Smooth muscle cell (in vitro differentiated cells): ENCODE results near the gene WNT10A. TPM values are rescaled to one million over a fixed set of nuclear protein-coding genes. Genes with fewer than 3 reads are reported as not detected.

Experiments
- polyA plus RNA-seq: library from polyadenylated mRNA; unstranded; fragments of >200 nt; fragmentation: Nextera tagmentation; extraction: Ambion mirVana; gene quantifications from 2 replicates; pipeline ENCODE4 v1.2.1, GENCODE V29; 2016
- small RNA-seq: library from RNA; depleted of rRNA; stranded (forward); fragments of <200 nt; gene quantifications from one replicate; pipeline ENCODE3, GENCODE V24; 2014
- total RNA-seq: library from RNA; depleted of rRNA; stranded (reverse); fragments of >200 nt; gene quantifications from 2 replicates; pipeline ENCODE4 v1.2.3, GENCODE V29; 2014

The WNT10A gene
- total and polyA plus RNA-seq, 2 experiments from 2014 or later: 2.3 to 3.6 TPM

Small RNAs within 50 kb of the gene (small RNA-seq; reads per million reads assigned to genes)
- gene RNU6-642P: not detected

Other genes with a start within 250 kb of the WNT10A start
- 3.9 and 5.8 TPM in 2 replicates for gene ZNF142, start 221.2 kb upstream of the WNT10A start, total RNA-seq
- 6.9 and 7.3 TPM in 2 replicates for gene ZNF142, start 221.2 kb upstream of the WNT10A start, polyA plus RNA-seq
- 23.8 and 44.3 TPM in 2 replicates for gene BCS1L, start 221.2 kb upstream of the WNT10A start, total RNA-seq
- 39.5 and 41.1 TPM in 2 replicates for gene BCS1L, start 221.2 kb upstream of the WNT10A start, polyA plus RNA-seq
- gene RNF25, start 208.8 kb upstream of the WNT10A start, total RNA-seq: 43.1 and 44.3 TPM in 2 replicates
- 33.5 and 36.1 TPM in 2 replicates for gene RNF25, start 208.8 kb upstream of the WNT10A start, polyA plus RNA-seq
- 22.2 and 22.7 TPM in 2 replicates for gene STK36, start 208.8 kb upstream of the WNT10A start, total RNA-seq
- gene STK36, start 208.8 kb upstream of the WNT10A start, polyA plus RNA-seq: 18.8 and 32.3 TPM in 2 replicates
- 21.5 and 38.3 TPM in 2 replicates for gene TTLL4, start 170.0 kb upstream of the WNT10A start, total RNA-seq
- gene TTLL4, start 170.0 kb upstream of the WNT10A start, polyA plus RNA-seq: 22.5 and 24.3 TPM in 2 replicates
- 9.6 and 11.2 TPM in 2 replicates for gene CYP27A1, start 98.7 kb upstream of the WNT10A start, total RNA-seq
- 11.5 and 14.9 TPM in 2 replicates for gene CYP27A1, start 98.7 kb upstream of the WNT10A start, polyA plus RNA-seq
- gene PRKAG3, start 49.0 kb upstream of the WNT10A start, total RNA-seq: not detected in 2 replicates
- not detected in 2 replicates for gene PRKAG3, start 49.0 kb upstream of the WNT10A start, polyA plus RNA-seq
- gene WNT6, start 21.0 kb upstream of the WNT10A start, total RNA-seq: 9.3 and 12.1 TPM in 2 replicates
- gene WNT6, start 21.0 kb upstream of the WNT10A start, polyA plus RNA-seq: 7.9 and 44.6 TPM in 2 replicates
- not detected in 2 replicates for gene CDK5R2, start 78.8 kb downstream of the WNT10A start, total RNA-seq
- 0.62 TPM in 1 of 2 replicates, not detected in the other for gene CDK5R2, start 78.8 kb downstream of the WNT10A start, polyA plus RNA-seq
- not detected in 2 replicates for gene FEV, start 104.3 kb downstream of the WNT10A start, total RNA-seq
- gene FEV, start 104.3 kb downstream of the WNT10A start, polyA plus RNA-seq: not detected in 2 replicates
- gene CRYBA2, start 112.6 kb downstream of the WNT10A start, total RNA-seq: not detected in 2 replicates
- gene CRYBA2, start 112.6 kb downstream of the WNT10A start, polyA plus RNA-seq: not detected in 2 replicates
- gene CFAP65, start 160.7 kb downstream of the WNT10A start, total RNA-seq: not detected in 2 replicates
- not detected in 2 replicates for gene CFAP65, start 160.7 kb downstream of the WNT10A start, polyA plus RNA-seq
- 0.09 TPM in 1 of 2 replicates, not detected in the other for gene IHH, start 180.1 kb downstream of the WNT10A start, total RNA-seq
- not detected in 2 replicates for gene IHH, start 180.1 kb downstream of the WNT10A start, polyA plus RNA-seq